HUDEP-2 (cell line): ENCODE data around the gene LBX2.
"Not testable (repeated sequence)": the region's sequence is repeated elsewhere in the genome, so short reads cannot be mapped to it uniquely, and the experiment has no call there.

Experiments
- DNase-seq, 76 experiments: peaks; one replicate each; lab custom pipeline; 2025; ENCODE audit not compliant: unreplicated experiment in 76 of 76; lab: John Stamatoyannopoulos, UW

Gene LBX2

GRCh38 chr2:74459503-74460118 is 39.8 kb downstream of the LBX2 start:
- not testable (repeated sequence) for DNase-seq

- DNase-seq = no peak
Measured at GRCh38 chr2:74458938-74459363, 40.5 kb downstream of the LBX2 start.

GRCh38 chr2:74458132-74458937 is 41.1 kb downstream of the LBX2 start, which contains the start of gene WBP1:
WBP1 (plus strand) TSS chr2:74458438; CDS start chr2:74458603, 165 bp downstream.
- DNase-seq = peak in 75 of 76 experiments; percentile 65 to 100 (median 99)

GRCh38 chr2:74457549-74458131 is 41.8 kb downstream of the LBX2 start:
- peak in 33 of 76 experiments; percentile 9 to 85 (median 38) for DNase-seq

- peak in 3 of 76 experiments; percentile 36 to 48 (median 46) for DNase-seq
Measured at GRCh38 chr2:74457129-74457548, 42.3 kb downstream of the LBX2 start.

- peak in 75 of 76 experiments; percentile 40 to 98 (median 93) for DNase-seq
Measured at GRCh38 chr2:74454654-74455511, 44.5 kb downstream of the LBX2 start, which contains the start of gene INO80B. INO80B (plus strand) TSS chr2:74455087; CDS start chr2:74455117, 30 bp downstream.

GRCh38 chr2:74450570-74451190 is 48.7 kb downstream of the LBX2 start:
- no peak for DNase-seq

GRCh38 chr2:74448771-74449170 is 50.6 kb downstream of the LBX2 start:
- DNase-seq = no peak
